Skeletal muscle tissue (tissue), 4 donors: Measurements from ENCODE around the gene CHD6. TPM values are rescaled to one million over a fixed set of nuclear protein-coding genes. Genes with fewer than 3 reads are reported as not detected.

Experiments
- H3K27ac ChIP-seq: one replicate; pipeline ENCODE4 v1.7.0; 2013; ENCODE audit warnings: mild to moderate bottlenecking, low read depth, low read length, inconsistent platforms
- H3K27me3 ChIP-seq, 3 donors: one replicate each; pipeline ENCODE4 v1.7.0; 2013; ENCODE audit warnings: low read length in 3 of 3; ENCODE audit not compliant: control insufficient read depth in 3 of 3, insufficient read depth in 3 of 3
- H3K36me3 ChIP-seq, 3 donors: one replicate each; pipeline ENCODE4 v1.7.0; 2013; ENCODE audit warnings: low read length in 3 of 3; ENCODE audit not compliant: control insufficient read depth in 3 of 3, insufficient read depth in 3 of 3
- H3K4me1 ChIP-seq, 3 donors: one replicate each; pipeline ENCODE4 v1.7.0; 2013; ENCODE audit warnings: low read length in 3 of 3, mild to moderate bottlenecking in 3 of 3; ENCODE audit not compliant: control insufficient read depth in 3 of 3, insufficient read depth in 3 of 3
- H3K4me3 ChIP-seq, 3 donors: one replicate each; pipeline ENCODE4 v1.7.0; 2013; ENCODE audit warnings: low read length in 3 of 3
- H3K9ac ChIP-seq, 3 donors: one replicate each; pipeline ENCODE4 v1.7.0; 2013; ENCODE audit warnings: low read length in 3 of 3, mild to moderate bottlenecking in 3 of 3, moderate library complexity in 2 of 3, low read depth in 1 of 3
- H3K9me3 ChIP-seq, 3 donors: one replicate each; pipeline ENCODE4 v1.7.0; 2013; ENCODE audit warnings: low read length in 3 of 3; ENCODE audit not compliant: control insufficient read depth in 3 of 3
- total RNA-seq: library from RNA; depleted of rRNA; stranded (reverse); fragments of >200 nt; gene quantifications from one replicate; pipeline ENCODE4 v1.2.3, GENCODE V29; 2014
- donor health status: Osteomylitis.

The CHD6 gene
- total RNA-seq, 1 donor from 2014 or later = 45.9 TPM

GRCh38 chr20:41643504-41643938, 25.3 kb upstream of the CHD6 start:
- no peak overlapping the region for H3K4me3 ChIP-seq
- H3K9me3 ChIP-seq = no peaks in the 10 kb centered on the region
- H3K27ac ChIP-seq = no peak overlapping the region
- no peaks in the 10 kb centered on the region for H3K4me1 ChIP-seq
- H3K36me3 ChIP-seq = no peaks in the 10 kb centered on the region
- no peaks in the 10 kb centered on the region for H3K27me3 ChIP-seq
- no peak overlapping the region for H3K9ac ChIP-seq

GRCh38 chr20:41639630-41640029, 21.5 kb upstream of the CHD6 start:
- Histone ChIP-seq H3K4me1 (no peaks in the 10 kb centered on the region), H3K36me3 (no peaks in the 10 kb centered on the region), H3K27me3 (no peaks in the 10 kb centered on the region), H3K4me3 (no peak overlapping the region), H3K27ac (no peak overlapping the region), H3K9me3 (no peaks in the 10 kb centered on the region), H3K9ac (no peak overlapping the region)

GRCh38 chr20:41638456-41638855, 20.3 kb upstream of the CHD6 start:
- H3K27me3 ChIP-seq = no peaks in the 10 kb centered on the region
- no peaks in the 10 kb centered on the region for H3K9me3 ChIP-seq
- no peaks in the 10 kb centered on the region for H3K4me1 ChIP-seq
- no peak overlapping the region for H3K27ac ChIP-seq
- no peak overlapping the region for H3K4me3 ChIP-seq
- H3K36me3 ChIP-seq = no peaks in the 10 kb centered on the region
- H3K9ac ChIP-seq = no peak overlapping the region

GRCh38 chr20:41635158-41635557, 17.0 kb upstream of the CHD6 start:
- Histone ChIP-seq H3K4me1 (no peaks in the 10 kb centered on the region), H3K27me3 (no peaks in the 10 kb centered on the region), H3K4me3 (no peak overlapping the region), H3K9ac (no peak overlapping the region), H3K9me3 (no peaks in the 10 kb centered on the region), H3K27ac (no peak overlapping the region), H3K36me3 (no peaks in the 10 kb centered on the region)

GRCh38 chr20:41632896-41633295, 14.7 kb upstream of the CHD6 start:
- Histone ChIP-seq H3K36me3 (no peaks in the 10 kb centered on the region), H3K4me1 (no peaks in the 10 kb centered on the region), H3K9ac (no peak overlapping the region), H3K9me3 (no peaks in the 10 kb centered on the region), H3K27me3 (no peaks in the 10 kb centered on the region), H3K27ac (no peak overlapping the region), H3K4me3 (no peak overlapping the region)

GRCh38 chr20:41631826-41632225, 13.6 kb upstream of the CHD6 start:
- no peak overlapping the region for H3K27ac ChIP-seq

GRCh38 chr20:41630846-41631245, 12.7 kb upstream of the CHD6 start:
- H3K9me3 ChIP-seq = no peaks in the 10 kb centered on the region
- no peak overlapping the region for H3K9ac ChIP-seq
- H3K4me3 ChIP-seq = no peak overlapping the region
- no peaks in the 10 kb centered on the region for H3K36me3 ChIP-seq
- H3K4me1 ChIP-seq = no peaks in the 10 kb centered on the region
- no peak overlapping the region for H3K27ac ChIP-seq
- H3K27me3 ChIP-seq = no peaks in the 10 kb centered on the region

More at GRCh38 chr20:41631826-41632225, 13.6 kb upstream of the CHD6 start:
- H3K27me3 ChIP-seq = no peaks in the 10 kb centered on the region
- no peaks in the 10 kb centered on the region for H3K9me3 ChIP-seq
- H3K4me1 ChIP-seq = no peaks in the 10 kb centered on the region
- no peaks in the 10 kb centered on the region for H3K36me3 ChIP-seq
- no peak overlapping the region for H3K4me3 ChIP-seq
- H3K9ac ChIP-seq = no peak overlapping the region

- Histone ChIP-seq H3K9ac (no peak overlapping the region), H3K9me3 (no peaks in the 10 kb centered on the region), H3K27ac (no peak overlapping the region), H3K27me3 (no peaks in the 10 kb centered on the region), H3K4me1 (no peaks in the 10 kb centered on the region), H3K36me3 (no peaks in the 10 kb centered on the region), H3K4me3 (no peak overlapping the region)
These were observed 9.6 kb upstream of the CHD6 start for GRCh38 chr20:41627611-41628244.

GRCh38 chr20:41627001-41627495, 8.9 kb upstream of the CHD6 start:
- no peak overlapping the region for H3K9ac ChIP-seq
- H3K4me1 ChIP-seq = no peaks in the 10 kb centered on the region
- H3K4me3 ChIP-seq = no peak overlapping the region
- H3K36me3 ChIP-seq = no peaks in the 10 kb centered on the region
- no peaks in the 10 kb centered on the region for H3K27me3 ChIP-seq
- no peaks in the 10 kb centered on the region for H3K9me3 ChIP-seq
- no peak overlapping the region for H3K27ac ChIP-seq

- no peak overlapping the region for H3K27ac ChIP-seq
- H3K27me3 ChIP-seq = no peaks in the 10 kb centered on the region
- no peaks in the 10 kb centered on the region for H3K36me3 ChIP-seq
- no peak overlapping the region for H3K9ac ChIP-seq
- peaks cover 0 to 11% (median 7%) of the 10 kb centered on the region in 3 donors for H3K4me1 ChIP-seq
- H3K9me3 ChIP-seq = no peaks in the 10 kb centered on the region
- H3K4me3 ChIP-seq = no peak overlapping the region
These were observed 5.6 kb upstream of the CHD6 start for GRCh38 chr20:41623625-41624375.
